ENCODE data around the gene NPIPB6.
A peak's percentile ranks its signal among the peaks of the same experiment; 100 is the strongest.
"Not testable (repeated sequence)": the region's sequence is repeated elsewhere in the genome, so short reads cannot be mapped to it uniquely, and the experiment has no call there.

Gene NPIPB6

GRCh38 chr16:28363408-28363807 lies at the start of gene NPIPB6:
Gene NPIPB6, minus strand, starts transcription at chr16:28363508. Its CDS starts 686 bp downstream, at chr16:28362822.
- DNase-seq (ENCODE audit: low read depth) = not testable (repeated sequence)

DNA sequence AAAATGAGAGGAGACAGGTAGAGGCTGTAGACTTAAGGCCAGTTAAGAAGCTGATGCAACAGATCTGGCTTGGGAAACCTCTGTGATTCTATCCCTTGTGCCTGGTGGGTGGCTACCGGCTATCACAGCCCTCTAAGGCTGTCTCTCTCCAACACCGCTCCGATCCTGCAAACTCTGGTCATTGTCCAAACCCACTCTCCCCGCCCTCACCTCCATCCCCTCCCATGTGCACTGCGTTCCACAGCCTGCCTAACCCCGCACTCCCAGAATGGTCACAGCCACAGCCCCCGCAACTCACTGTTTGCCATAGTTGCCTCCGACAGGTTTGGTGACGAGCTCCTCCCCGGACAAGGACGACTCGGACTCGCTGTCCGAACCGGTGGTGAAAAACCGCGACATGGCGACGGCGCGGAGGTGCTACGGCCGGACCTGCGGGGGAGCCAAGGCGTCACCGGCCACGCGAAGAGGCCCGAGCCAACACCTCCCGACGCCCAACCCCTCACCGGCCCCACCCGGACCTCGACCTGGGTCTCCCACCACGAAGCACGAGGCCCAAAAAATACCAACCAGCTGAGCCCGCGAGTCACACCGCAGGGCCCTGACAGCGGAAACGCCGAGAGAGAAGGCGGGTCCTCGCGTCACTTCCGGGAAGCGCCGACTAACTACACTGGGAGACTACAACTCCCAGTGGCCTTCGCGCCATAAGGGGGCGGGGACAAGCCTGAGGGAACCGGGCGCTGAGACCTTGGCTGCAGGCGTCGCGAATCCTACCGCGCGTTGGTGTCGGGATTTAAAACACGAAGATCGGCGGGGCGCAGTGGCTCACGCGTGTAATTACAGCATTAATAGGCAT lies 40.1 kb upstream of the NPIPB6 start, which contains the start of gene EIF3CL:
Gene EIF3CL, minus strand, starts transcription at position 622 of the 853 bp plus-strand sequence. Its CDS starts 223 bp downstream, at position 399.
- not testable (repeated sequence) for DNase-seq (ENCODE audit: low read depth)

DNA sequence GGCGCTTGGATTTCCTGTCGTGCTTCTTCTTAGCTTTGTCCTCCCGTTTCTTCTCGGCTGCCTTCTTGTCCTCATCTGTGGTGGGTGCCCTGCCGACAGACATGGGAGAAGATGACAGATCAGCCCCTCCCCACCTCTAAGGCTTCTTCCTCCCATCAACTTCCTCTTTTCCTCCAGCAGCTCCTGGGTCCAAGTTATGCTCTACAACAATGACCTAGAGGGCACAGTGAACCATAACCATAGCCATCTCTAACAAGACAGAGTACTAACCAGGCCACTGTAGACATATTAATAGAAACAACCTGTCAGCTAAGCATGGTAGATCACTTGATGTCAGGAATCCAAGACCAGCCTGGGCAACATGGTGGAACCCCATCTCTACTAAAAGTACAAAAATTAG lies 28.7 kb upstream of the NPIPB6 start:
- not testable (repeated sequence) for DNase-seq (ENCODE audit: low read depth)

- DNase-seq (ENCODE audit: low read depth) = not testable (repeated sequence)
These were observed 19.0 kb upstream of the NPIPB6 start for GRCh38 chr16:28382177-28382867.

- not testable (repeated sequence) for DNase-seq (ENCODE audit: low read depth)
These were observed 14.5 kb upstream of the NPIPB6 start for GRCh38 chr16:28377822-28378221.

DNA sequence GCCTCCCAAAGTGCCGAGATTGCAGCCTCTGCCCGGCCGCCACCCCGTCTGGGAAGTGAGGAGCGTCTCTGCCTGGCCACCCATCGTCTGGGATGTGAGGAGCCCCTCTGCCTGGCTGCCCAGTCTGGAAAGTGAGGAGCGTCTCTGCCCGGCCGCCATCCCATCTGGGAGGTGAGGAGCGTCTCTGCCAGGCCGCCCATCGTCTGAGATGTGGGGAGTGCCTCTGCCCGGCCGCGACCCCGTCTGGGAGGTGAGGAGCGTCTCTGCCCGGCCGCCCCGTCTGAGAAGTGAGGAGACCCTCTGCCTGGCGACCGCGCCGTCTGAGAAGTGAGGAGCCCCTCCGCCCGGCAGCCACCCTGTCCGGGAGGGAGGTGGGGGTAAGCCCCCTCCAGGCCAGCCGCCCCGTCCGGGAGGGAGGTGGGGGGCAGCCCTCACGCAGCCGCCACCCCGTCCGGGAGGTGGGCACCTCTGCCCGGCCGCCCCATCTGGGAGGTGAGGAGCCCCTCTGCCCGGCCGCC lies 13.9 kb upstream of the NPIPB6 start:
- not testable (repeated sequence) for DNase-seq (ENCODE audit: low read depth)

DNA sequence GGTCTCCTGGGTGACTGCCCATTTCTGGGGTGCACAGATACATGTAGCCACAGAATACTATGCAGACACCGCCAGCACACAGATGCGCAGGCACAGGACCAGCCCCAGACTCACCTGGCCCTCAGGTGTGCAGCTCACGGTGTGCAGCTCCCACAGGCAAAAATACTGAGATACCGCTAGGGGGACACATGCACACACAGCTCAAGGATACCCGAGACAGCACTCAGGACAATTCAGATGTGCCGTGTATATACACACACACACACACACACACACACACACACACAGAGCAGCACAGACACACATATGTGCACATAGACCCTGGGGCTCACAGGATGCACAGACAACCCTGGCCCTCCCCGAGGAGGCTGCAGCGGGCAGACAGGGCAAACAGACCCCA lies 11.8 kb upstream of the NPIPB6 start:
- DNase-seq (ENCODE audit: low read depth) = not testable (repeated sequence)

- DNase-seq (ENCODE audit: low read depth) = not testable (repeated sequence)
These were observed 11.0 kb upstream of the NPIPB6 start for GRCh38 chr16:28374281-28374680.

DNA sequence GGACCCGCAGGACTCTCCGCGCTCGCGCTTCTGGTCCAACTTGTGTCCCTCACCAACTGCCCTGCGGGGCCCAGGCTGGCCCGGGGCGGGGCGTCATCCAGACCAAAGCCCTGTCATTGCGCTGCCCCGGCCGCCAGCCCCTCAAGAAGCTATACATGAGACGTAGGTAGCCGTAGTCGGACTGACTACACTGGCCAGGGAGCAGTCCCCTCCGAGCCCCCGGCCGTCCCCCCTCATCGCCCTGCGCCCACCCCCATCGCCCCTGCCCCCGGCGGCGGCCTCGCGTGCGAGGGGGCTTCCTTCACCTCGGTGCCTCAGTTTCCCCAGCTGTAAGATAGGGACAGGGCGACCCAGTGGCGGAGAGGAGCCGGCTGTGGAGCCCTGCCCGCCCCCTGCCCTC lies 4.6 kb upstream of the NPIPB6 start:
- DNase-seq (ENCODE audit: low read depth) = not testable (repeated sequence)

DNA sequence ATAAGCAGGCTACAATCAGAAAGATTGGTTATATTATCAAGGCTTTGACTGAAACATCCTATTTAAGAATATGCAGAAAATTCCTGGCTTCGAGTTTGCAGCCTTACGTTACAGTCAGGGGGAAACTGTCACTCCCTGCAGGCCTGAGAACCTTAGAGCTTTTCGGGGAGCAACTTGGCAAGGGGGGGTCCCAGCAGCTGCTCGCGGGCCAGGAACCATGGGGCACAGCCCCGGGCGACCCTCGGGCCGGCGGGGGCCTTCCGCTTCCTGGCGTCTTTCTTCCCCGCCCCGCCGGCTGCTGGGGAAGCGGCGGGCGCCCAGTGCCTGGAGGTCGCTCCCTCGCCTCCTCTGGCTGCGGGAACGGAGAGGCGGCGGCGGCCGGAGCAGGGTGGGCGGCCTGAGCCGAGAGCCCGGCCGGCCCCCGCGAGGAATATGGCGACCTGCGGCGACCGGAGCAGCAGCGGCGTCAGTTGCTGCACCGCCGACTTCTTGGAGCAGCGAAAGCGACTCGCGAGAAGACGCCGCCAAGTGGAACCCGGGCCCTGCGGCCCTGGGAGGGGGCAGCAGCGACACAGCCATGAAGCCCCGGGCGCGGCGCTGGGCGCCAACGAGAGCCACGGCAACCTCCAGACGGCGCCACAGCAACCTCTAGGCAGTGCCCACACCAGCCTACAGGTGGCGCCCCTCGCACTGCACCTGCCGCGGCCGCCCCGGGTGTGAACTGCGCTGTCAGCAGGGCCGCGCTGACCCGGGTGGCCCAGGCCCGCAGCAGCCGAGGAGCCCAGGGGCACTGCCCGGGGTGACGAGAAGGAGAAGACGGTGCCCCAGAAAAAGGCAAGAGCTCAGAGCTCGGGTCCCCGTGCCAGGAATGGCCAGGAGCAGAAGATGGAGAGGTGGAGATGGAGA lies 1.2 kb upstream of the NPIPB6 start:
- not testable (repeated sequence) for DNase-seq (ENCODE audit: low read depth)

GRCh38 chr16:28362600-28362999 lies 708 bp downstream of the NPIPB6 start:
- not testable (repeated sequence) for DNase-seq (ENCODE audit: low read depth)

DNA sequence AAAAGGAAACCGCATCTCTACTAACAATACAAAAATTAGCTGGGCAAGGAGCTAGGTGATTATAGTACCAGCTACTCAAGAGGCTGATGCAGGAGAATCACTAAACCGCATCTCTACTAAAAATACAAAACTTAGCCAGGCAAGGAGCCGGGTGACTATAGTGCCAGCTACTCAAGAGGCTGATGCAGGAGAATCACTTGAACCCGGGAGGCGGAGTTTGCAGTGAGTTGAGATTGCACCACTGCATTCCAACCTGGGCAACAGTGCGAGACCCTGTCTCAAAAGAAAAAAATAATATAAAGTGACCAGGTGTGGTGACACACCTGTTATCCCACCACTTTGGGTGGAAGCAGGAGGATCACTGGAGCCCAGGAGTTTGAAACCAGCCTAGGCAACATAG lies 25.1 kb downstream of the NPIPB6 start:
- DNase-seq (ENCODE audit: low read depth) = not testable (repeated sequence)

DNA sequence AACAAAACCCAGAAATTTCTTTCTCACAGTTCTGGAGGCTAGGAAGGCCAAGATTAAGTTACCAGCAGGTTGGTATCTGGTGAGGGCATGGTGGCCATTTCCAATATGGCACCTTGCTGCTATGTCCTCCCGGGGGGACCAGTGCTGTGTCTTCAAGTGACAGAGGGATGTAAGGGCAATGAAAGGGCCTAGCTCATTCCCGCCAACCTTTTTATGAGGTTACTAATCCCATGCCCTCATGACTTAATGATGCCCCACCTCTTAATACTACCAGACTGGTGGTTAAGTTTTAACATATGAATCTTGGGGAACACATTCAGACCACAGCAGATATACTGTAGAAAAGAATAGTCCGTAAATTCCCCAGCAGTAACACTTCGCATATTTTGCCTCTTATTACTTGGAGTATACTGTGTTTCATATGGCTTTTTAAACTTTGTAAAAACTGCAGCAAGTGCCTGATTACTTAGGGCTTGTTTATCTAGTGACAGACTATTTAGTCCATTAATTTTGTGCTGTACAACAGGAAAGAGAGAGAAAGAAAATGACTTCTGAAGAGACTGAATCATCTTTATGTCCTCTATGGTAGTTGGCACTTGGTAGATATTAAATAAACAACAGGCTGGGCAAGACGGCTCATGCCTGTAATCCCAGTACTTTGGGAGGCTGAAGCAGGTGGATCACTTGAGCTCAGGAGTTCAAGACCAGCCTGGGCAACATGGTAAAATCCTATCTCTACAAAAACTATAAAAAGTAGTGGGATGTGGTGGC lies 26.2 kb downstream of the NPIPB6 start:
- not testable (repeated sequence) for DNase-seq (ENCODE audit: low read depth)

DNA sequence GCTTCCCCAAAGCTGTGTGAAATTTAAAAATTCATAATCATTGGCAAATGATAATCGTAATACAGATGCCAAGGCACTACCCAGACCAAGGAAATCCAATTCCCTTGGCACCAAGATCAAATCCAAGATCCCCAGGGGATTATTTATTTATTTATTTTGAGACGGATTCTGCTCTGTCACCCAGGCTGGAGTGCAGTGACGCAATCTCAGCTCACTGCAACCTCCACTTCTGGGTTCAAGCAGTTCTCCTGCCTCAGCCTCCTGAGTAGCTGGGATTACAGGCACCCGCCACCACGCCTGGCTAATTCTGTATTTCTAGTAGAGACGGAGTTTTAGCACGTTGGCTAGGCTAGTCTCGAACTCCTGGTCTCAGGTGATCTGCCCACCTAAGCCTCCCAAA lies 27.6 kb downstream of the NPIPB6 start:
- not testable (repeated sequence) for DNase-seq (ENCODE audit: low read depth)

- DNase-seq (ENCODE audit: low read depth) = not testable (repeated sequence)
These were observed 30.7 kb downstream of the NPIPB6 start for GRCh38 chr16:28332632-28333031.

DNA sequence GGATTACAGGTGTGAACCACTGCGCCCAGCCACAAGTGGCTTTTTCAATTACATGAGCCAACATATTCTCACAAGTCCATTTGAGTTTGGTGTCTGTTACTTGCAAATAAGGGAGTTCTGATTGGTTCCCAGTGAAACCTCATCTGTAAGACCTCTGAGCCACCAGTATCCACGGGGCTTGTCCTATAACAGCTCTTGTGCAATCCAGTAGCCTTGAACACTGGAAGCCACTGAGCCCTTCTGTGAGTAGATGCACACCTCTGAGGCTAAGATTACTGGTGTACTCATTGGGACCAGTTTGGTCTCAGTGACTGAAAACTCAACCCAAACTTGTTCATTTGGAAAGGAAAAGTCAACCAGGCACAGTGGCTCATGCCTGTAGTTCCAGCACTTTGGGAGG lies 32.3 kb downstream of the NPIPB6 start:
- DNase-seq (ENCODE audit: low read depth) = not testable (repeated sequence)

GRCh38 chr16:28330232-28330631 lies 33.1 kb downstream of the NPIPB6 start:
- DNase-seq (ENCODE audit: low read depth) = not testable (repeated sequence)

DNA sequence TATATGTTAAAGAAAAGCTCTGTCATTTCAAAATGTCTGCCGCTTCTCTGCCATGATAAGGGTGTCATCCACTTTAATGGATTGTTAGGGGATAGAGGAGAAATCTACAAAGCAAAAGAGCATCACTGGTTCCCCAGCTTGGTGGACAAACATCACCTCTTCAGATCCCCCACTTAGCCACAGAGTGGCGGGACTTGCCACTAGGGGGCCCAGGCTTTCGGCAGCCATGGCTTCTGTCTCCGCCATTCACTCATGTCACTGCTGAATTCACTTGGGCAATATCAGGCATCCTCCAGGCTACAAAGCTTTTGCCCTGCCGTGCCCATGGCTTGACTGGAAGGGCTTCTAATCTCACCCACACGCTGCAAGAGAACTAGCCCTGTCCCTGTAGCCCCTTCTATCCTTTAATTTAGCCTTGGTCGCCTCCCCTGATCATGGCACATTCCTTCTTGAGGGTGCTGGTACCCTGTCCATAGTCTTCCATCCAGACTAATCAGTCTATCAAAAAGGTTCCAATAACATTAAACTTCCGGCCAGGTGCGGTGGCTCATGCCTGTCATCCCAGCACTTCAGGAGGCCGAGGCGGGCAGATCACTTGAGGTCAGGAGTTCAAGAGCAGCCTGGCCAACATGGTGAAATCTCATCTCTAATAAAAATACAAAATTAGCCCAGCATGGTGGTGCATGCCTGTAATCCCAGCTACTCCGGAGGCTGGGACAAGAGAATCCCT lies 36.3 kb downstream of the NPIPB6 start:
- DNase-seq (ENCODE audit: low read depth) = peak; percentile 56

GRCh38 chr16:28324887-28325279 lies 38.4 kb downstream of the NPIPB6 start:
- no peak for DNase-seq (ENCODE audit: low read depth)

DNA sequence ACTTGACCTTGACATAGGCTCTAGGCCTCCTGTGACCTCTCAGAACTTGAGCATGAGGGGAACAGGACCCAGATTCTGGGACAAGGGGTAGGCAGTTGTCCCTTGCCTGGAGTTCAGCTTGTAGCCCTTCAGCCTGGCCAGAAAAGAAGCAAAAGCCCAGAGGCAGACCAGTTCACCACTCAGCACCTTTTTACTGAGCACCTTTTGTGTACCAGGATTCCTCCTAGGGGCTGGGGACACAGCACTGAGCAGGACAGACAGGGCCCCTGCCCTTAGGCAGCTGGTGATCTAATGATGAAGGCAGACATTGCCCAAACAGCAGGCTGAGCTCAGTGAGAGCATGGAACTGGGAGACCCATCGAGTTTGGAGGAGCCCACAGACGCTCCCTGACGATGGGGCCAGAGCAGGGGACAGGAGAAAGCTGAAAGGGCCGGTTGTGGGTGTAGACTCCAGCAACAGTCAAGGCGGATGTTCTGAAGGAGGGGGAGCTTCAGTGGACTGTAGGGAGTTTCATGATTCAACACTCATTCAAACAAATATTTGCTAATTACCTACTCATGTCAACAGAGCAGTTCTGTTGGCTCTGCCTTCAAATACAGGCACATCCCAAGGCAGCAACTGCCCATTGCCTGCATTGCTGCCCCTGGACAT lies 38.9 kb downstream of the NPIPB6 start:
- DNase-seq (ENCODE audit: low read depth) = no peak

Data from stimulated activated CD8-positive, alpha-beta memory T cell treated with anti-CD3 and anti-CD28 coated beads, Interleukin-7, amount 100 ng/mL, for 24 hours (primary cell).